ENCODE data around the gene ABCC10.
A peak's percentile ranks its signal among the peaks of the same experiment; 100 is the strongest.
"Not testable (repeated sequence)": the region's sequence is repeated elsewhere in the genome, so short reads cannot be mapped to it uniquely, and the experiment has no call there.

The ABCC10 gene

DNA sequence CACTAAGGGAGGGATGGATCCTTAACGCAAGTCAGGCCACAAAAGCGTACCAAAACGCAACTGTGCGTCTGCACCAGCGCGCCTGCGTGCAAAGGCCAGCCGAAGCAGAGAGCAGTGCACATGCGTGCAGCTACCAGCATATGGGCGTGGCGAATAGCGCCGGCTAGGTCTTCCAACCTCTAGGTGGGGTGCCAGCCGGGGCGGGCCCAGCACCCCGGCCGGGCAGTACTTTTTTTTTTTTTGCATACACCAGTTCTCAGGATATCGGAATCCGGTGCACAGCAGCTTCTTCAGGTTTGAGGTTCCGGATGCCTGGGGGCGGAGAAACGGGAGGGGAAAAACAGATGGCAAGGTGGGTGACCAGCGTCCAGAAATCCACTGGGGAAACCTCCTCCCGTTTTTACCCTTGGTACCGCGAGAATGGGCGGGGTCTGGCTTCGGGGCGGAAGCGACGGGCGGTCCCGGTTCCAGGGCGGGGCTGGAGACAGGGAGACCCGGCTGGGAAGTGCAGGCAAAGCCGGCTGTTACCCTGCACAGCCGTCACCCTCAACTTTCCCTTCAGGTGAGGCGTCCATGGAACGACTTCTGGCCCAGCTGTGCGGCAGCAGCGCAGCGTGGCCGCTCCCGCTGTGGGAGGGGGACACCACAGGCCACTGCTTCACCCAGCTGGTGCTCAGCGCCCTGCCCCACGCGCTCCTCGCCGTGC, at the start of gene ABCC10:
Gene ABCC10 (plus strand): TSS at position 136 of the 706 bp plus-strand sequence. CDS start 438 bp downstream, at position 574.
- peak; percentile 43 for FAIRE-seq

DNA sequence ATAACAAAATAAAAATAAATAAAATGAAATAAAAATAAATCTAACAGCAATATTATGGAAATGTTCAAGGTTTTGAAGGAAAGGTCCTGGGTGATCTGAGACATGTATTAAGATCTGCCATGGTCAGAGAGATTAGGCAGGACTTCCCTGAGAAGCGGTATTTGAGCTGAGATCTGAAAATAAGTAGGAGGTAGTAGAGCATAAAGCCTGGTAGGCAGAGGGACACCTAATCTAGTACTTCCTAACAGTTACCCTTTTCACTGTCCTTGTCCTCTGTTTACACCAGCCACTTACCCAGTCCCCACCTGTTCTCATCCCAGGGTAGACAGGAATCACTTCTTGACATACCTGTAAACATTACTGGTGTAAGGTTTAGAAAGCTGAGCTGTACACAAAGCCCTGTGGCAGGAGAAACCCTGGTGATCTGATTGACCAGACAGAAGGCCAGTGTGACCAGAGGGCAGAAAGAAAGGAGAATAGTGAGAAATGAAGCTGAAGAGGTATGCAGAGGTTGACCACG, 49.6 kb upstream of the ABCC10 start:
- FAIRE-seq = no peak

GRCh38 chr6:43378631-43379030, 48.7 kb upstream of the ABCC10 start:
- FAIRE-seq = no peak

GRCh38 chr6:43380858-43381257, 46.5 kb upstream of the ABCC10 start:
- not testable (repeated sequence) for FAIRE-seq

GRCh38 chr6:43383021-43383667, 44.2 kb upstream of the ABCC10 start:
- no peak for FAIRE-seq

- peak; percentile 56 for FAIRE-seq
These were observed 40.8 kb upstream of the ABCC10 start for GRCh38 chr6:43386492-43386891.

GRCh38 chr6:43389730-43390295, 37.5 kb upstream of the ABCC10 start:
- no peak for FAIRE-seq

DNA sequence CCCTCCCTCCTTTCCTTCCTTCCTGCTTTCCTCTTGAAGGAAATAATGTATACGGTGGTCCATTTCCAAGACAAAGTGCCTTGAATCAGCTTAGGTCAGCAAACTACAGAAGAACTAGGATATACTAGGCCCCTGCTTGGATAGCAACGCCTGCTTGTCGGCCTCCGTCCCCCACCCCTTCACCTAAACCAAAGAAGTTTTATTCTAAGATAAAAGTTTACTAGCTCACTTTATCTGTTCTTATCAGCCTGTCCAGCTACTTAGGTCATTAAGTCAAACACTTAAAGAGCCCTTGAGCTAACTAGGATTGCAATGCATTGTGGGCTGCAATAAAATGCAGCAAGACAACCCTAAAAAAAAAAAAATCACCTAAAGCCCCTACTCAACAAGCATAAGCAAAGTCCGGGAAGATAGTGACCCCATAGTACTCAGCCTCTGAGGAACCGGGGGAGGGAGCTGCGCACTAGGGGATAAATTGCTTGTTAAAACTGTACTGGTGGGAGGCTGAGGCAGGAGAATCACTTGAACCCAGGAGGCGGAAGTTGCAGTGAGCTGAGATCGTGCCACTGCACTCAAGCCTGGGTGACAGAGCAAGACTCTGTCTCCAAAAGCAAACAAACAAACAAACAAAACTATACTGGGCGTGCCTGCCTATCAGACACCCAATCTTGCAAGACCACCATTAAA, 36.4 kb upstream of the ABCC10 start:
- not testable (repeated sequence) for FAIRE-seq

GRCh38 chr6:43391440-43392031, 35.8 kb upstream of the ABCC10 start:
- FAIRE-seq = no peak

DNA sequence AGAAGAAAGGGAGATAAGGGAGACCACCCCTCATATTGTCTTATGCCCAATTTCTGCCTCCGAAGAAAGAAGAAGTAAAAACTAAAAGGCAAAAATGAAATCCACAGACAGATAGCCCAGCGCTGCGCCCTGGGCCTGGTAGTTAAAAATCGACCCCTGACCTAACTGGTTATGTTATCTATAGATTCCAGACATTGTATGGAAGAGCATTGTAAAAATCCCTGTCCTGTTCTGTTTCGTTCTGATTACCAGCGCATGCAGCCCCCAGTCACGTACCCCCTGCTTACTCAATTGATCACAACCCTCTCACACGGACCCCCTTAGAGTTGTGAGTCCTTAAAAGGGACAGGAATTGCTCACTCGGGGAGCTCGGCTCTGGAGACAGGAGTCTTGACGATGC, 34.2 kb upstream of the ABCC10 start:
- FAIRE-seq = not testable (repeated sequence)

DNA sequence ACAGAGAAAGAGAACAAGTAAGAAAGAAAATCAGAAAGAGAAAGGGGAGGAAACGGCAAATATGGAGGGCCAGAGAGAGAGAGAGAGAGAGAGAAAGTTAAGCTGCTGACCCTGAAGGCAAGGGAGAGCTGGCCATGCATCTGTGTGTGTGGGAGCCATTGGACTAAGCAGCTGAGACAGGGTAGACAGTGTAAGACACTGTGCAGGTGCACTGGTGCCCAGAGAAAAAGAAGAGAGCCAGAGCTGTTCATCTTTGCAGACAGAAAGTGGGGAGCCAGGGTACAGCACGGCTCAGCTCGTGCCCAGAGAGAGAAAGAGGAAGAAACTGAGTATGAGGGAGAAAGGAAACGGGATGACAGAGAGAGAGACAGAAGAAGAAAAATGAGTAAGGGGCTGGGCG, 33.7 kb upstream of the ABCC10 start:
- FAIRE-seq = no peak

GRCh38 chr6:43394982-43395381, 32.4 kb upstream of the ABCC10 start:
- FAIRE-seq = no peak

DNA sequence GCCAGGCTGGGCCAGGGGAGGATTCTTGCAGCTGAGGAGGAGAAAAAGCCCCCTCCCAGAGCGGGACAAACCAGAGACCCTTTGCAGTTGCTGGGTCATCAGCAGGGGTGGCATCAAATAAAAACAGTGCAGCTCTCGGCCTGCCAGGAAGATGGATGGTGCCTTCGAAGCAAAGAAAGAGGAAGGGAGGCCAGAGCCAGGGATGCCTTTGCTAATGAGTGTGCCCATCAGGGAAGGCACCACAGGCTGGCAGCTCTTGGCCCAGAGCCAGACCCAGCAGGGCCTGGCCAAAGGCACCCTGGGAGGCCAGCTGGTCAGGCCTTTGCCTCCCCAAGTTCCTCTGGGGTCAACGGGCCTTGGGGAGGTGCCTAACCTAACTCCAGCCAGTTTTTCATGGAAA, 31.6 kb upstream of the ABCC10 start:
- no peak for FAIRE-seq

DNA sequence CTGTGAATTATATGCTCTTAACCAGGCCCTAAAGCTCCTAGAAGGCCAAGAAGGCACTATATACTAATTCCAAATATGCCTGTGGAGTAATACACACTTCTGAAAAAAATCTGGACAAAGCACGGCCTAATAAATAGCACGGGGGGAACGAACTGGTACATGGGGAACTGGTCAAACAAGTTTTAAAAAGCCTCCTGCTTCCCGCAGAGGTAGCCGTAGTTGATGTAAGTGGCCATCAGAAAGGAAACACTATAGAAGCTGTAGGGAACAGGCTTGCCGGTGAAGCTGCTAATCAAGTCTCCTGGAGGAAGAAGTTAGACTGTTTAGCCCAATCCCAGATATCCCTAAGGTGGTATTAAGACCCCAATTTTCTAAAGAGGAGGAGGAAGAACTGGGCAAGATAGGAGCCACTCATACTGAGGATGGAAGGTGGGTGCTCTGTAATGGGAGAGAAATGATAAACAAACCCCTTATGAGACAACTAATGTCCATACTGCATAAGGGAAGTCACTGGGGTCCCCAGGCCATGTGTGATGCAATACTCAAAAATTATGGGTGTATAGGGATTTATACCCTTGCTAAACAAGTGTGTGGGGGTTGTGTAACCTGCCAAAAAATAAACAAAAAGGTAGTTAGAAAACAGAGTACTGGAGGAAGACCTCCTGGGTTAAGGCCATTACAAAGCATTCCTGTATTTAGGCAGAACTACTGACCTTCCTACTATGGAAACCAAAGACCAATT, 30.8 kb upstream of the ABCC10 start:
- FAIRE-seq = no peak

GRCh38 chr6:43399932-43400487, 27.3 kb upstream of the ABCC10 start:
- FAIRE-seq = no peak

- FAIRE-seq = no peak
These were observed 25.6 kb upstream of the ABCC10 start for GRCh38 chr6:43401730-43402129.

- FAIRE-seq = no peak
These were observed 24.5 kb upstream of the ABCC10 start for GRCh38 chr6:43402820-43403219.

GRCh38 chr6:43405354-43405753, 22.0 kb upstream of the ABCC10 start:
- no peak for FAIRE-seq

- no peak for FAIRE-seq
These were observed 20.0 kb upstream of the ABCC10 start for GRCh38 chr6:43407296-43407695.

DNA sequence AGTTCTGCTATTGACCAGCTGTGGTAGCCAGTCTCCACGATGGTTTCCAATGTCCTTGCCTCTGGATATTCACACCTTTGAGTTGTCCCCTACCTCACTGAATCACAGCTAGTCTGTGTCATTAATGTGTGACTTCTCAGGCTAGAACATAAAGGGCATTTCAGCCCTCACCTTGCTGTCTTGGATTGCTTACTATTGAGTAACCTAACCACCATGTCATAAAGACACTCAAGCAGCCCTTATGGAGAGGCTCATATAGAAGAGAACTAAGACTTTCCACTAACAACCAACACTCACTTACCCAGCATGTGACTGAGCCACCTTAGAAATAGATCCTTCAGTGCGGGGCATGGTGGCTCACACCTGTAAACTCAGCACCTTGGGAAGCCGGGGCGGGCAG, 19.1 kb upstream of the ABCC10 start:
- no peak for FAIRE-seq

- FAIRE-seq = not testable (repeated sequence)
These were observed 16.6 kb upstream of the ABCC10 start for GRCh38 chr6:43410776-43411175.

GRCh38 chr6:43412541-43412940, 14.8 kb upstream of the ABCC10 start:
- no peak for FAIRE-seq

Data from islet of Langerhans (tissue), 1 donor.